ENCODE measurements around the gene ZNF782.
"Not testable (repeated sequence)": the region's sequence is repeated elsewhere in the genome, so short reads cannot be mapped to it uniquely, and the experiment has no call there.

The ZNF782 gene

DNA sequence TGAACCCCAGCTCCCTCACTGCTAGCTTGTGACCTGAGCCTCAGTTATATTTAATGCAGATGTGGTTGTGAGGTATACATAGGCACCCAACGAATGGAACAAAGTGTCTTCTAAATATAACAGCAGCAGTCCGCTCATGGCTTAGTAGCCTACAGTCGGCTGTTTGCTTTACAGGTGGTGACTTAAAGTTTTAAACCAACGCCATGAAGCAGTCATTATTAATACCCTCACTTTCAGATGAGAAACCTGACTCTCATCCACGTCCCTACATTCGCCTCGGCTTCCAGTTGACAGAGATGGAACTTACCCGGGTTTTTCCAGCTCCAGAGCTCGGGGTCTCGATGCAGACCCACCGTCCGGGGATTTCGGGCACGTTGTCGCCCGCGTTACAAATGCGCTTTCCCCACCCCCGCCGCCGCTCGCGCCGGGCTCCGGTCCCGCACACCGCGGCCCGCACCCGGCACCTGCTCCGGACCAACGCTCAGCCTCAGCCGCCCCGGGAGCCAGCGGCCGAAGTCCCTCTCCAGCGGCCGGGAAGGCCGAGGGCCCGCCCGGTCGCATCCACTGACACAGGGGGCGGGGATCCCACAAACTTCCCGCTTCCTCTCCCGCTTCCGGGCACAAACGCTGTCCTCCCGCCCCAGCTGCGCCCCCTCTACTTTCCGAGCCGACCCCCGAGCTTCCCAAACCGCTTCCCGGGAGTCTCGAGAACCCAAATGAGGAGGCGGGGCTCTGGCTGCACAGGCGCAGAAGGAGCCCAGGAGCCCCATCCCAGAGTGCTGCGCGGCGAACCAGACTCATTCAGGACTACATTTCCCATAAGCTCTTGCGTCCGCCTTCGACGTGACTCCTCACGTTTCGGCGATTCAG, at the start of gene ZNF782:
Gene ZNF782, minus strand, starts transcription at position 734 of the 870 bp plus-strand sequence. CDS start 2,553 bp downstream, outside the sequence.
- peak; percentile 90 for DNase-seq

DNA sequence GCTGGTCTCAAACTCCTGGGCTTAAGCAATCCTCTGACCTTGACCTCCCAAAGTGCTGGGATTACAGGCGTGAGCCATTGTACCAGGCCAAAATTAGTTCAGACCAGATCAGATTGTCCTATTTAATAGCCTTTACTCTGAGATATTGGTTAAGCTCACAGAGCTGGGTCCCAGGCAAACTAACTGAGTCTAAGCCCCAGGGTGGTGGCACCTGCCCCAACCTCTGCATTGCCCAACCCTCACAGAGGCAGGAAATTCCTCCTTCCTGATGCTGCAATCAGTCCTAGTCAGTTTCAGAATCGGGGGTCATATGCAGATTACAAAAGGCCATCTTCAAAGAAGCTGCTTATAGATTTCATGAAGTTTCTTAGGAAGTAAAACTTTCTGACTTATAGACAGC, 45.7 kb upstream of the ZNF782 start:
- not testable (repeated sequence) for DNase-seq

DNA sequence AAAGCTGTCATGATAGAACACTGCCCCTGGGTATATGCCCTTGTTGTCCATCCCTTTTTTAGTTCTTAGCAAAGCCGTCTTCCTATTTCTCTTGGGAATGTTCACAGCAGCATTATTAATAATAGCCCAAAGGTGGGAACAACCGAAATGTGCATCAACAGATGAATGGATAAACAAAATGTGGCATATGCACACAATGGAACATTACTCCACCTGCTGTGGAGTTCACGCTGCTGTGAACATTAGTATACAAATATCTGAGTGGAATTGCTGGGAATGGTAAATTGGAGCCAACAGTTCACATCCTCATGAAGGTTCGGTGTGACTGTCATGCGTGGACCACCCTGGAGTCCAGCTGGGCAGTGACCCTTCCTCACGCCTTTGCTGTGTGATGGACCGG, 37.8 kb upstream of the ZNF782 start:
- DNase-seq: no peak

DNA sequence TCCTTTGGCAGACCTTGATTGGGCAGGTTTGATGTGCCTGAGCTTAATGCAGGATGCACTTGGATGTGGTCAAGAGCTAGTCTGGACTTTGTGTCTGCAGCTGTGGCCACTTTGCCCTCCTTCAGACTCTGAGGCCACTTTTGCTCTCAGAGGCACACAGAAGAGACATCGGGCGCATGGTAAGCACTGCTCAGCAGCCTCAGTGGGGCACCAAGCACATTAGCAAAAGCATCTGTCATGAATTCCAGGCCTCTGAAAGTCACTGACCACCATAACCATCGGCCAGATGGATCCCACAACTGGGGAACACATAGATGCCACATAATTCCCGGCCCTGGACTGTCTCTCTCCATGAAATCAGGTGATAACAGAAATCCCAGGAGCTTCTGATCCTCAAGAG, 34.3 kb upstream of the ZNF782 start:
- no peak for DNase-seq

DNA sequence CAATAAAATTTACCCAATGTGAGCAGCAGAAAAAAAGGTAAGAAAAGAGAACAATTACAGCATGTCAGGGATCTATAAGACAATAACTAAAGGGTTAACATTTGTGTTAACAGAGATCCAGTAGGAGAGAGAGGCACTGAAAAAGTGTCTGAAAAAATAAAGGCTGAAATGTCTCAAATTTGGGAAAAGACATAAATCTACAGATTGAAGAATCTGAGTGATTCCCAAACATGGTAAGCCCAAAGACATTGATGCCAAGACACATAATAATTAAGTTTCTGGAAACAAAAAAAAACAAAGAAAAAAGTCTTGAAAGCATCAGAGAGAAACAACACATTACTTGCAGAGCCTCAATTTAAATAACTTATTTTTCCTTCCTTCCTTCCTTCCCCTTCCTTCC, 31.1 kb upstream of the ZNF782 start:
- no peak for DNase-seq

DNA sequence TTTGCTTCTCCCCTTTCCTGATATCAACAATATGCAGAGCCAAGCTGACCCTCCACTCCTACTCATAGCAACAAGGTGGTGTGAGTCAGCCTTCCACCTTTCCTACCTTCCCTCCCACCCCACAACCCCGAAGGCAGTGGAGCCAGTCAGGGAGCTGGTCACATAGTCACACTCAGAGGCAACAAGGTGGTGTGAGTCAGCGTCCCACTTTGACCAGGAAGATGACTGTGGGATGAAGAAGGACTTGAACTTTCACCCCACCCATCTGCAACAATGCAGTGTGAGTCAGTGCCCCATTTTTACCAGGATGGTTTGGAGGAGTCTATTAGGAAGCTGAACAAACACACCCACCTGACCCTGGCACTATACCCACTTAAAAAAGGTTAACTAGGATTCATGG, 30.1 kb upstream of the ZNF782 start:
- DNase-seq: no peak

DNA sequence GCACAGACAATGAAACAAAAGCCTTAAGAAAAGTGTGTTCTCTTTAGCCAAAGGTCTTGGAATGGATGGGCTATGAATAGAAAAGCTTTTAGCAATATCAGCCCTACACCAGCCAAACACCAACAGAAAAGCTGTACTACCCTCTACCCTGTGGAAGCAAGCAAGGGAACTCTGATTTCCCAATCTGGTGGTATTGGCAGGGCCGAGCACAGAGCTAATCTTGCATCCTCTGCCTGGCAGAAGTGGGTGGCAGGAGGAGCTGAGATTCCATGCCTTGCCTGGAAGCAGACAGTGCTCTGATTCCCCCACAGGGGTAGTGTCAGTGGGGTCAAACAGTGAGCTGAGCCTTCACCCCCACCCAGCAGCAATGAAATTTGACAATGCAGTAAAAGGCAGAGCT, 29.6 kb upstream of the ZNF782 start:
- DNase-seq: no peak

DNA sequence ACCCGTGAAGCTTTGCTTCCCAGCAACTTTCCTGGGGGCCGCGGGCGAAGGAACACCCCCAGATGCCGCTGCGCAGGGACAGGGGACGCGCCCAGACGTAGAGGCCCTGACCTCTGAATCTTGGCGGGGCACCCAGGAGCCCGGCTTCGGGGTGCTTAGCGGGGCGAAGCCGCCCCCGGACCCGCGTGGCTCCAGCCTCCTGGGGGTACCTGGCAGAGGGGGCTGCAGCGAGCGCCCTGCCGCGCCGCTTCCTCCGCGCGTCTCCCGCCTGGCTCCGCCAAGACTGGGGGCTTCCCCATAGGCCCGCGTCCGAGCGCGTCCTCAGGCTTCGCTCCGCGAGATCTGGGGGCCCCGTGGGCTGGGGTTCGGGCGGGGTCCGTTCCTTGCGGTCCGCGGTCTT, 23.0 kb upstream of the ZNF782 start:
- no peak for DNase-seq

DNA sequence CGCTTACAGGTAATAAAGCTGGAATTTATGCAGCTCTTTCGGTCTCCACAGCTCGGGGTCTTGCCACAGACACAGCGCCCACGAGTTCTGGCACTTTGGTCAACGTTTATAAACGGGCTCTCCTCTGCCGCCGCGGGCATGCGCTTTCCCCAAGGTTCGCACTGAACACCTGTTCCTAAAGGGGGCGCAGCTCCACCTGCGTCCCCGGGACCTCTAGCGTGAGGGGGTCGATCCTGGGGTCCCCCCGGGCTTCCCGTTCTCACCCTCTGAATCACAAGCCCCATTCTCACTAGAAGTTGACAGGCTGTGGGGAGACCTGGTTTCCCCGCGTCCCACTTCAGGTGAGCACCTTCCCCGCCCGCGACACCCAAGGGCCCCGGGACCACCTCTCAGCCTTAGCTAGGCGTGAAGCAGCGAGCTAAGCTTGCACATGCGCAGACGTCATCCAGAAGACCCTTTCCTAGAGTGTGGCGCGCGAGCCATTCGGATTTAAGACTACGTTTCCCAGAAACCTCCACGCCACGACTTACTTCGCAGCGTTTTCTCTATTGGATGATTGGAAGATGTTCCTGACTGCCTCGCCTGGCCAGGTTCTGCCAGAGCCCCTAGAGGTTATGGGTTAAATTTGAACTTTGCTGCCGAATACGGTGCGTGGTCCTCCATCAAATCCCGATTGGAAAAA, 21.3 kb upstream of the ZNF782 start:
- DNase-seq: peak; percentile 95

DNA sequence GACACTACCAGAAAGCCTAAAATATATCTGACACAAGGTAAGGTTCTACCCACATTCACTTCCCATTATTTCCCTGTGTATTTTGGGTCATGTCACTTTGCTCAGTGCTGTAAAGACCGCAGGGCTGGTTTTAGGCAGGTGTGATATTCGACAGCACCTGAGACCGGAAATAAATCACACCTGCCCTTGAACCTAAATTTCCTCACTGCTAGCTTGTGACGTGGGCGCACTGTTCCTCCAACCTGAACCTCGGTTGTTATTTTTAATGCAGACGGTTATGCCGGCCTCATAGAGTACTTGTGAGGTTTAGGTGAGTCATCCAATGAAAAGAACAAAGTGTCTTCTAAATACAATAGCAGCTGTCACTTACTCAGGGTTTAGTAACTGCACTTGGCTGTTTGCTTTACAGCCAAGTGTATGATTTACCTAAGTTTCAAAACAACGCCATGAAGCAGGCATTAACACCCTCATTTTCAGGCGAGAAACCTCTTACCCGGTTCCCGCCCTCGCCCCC, 20.7 kb upstream of the ZNF782 start:
- no peak for DNase-seq

DNA sequence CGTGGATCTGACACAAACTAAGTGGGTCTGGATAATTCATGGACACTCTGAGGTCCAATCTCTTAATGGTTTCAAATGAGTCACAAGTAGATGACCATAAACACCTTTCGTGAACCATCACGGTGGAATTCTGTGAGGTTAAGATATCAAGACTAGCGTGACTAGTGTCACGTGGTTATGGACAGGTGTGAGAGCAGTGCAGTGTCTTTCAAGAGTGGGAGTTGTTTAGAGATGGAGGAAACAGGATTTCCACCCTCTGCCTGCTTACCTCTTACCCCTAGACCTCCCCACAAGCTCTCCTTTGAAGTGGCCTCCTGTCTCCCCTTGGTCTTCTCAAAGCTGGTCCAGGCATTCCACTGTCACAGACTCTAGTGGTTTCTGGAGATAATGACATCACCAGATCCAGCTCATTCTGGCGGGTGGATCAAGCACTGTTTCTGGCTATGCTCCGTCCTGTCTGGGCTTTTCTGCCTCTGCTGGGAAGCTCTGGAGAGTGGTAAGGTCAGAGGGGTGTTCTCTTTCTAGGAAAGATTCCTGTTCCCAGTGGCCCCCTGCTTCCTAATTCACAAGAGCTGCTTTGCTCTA, 20.0 kb upstream of the ZNF782 start:
- DNase-seq: no peak

DNA sequence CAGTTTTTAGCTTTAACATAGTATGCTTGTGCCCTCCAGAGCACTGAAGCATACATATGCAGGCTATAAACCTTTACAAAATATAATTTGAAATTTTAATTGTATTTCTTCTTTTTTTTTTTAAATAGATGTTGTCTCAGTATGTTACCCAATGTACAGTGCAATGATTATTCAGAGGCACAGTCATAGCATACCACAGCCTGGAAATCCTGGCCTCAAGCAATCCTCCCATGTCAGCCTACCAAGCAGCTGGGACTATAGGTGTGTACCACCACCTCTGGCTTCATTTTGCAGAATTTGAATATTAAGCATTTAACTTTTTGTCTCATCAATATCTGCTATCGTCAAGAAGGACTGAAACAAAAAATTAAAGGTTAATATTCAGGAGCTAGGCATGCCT, 16.9 kb upstream of the ZNF782 start:
- DNase-seq: no peak

DNA sequence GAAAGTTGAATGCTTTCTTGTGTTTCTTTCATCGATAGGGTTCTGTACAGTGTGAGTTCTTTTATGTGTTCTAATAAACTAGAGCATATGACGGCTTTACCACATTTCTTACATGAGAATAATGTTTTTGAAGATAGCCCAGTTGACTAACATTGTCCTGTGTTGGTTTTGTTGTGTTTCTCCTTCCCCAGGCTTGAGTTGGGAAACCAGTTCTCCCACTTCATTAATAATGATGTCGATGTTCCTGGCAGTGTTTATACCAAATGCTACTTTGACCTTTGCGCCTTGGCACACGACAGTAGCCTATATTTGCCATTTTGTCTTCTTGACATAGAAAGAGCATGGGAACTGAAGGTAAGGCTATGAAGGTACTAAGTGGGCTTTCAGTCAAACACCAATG, 14.4 kb upstream of the ZNF782 start:
- peak; percentile 5 for DNase-seq

DNA sequence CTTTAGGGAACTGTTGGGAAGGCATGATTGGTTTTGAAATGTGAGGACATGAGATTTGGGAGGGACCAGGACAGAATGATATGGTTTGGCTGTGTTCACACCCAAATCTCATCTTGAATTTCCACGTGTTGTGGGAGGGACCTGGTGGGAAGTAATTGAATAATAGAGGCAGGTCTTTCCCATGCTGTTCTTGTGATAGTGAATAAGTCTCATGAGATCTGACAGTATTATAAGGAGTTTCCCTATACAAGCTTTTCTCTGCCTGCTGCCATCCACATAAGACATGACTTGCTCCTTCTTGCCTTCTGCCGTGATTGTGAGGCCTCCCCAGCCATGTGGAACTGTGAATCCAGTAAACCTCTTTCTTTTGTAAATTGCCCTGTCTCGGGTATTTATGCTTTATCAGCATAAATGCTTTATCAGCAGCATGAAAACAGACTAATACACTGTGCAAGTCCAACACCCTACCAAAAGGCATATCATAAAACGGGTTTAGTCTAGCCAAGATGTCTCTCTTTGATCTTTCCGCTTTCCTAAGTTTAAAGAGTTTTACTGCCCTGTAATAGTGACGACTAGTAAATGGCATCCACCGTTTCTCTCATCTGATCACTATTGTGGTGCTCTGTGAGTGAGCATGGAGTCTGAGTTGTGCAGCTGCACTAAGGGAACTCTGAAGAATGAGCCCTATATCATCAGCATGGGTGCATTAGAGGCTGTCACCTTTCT, 12.9 kb upstream of the ZNF782 start:
- no peak for DNase-seq

DNA sequence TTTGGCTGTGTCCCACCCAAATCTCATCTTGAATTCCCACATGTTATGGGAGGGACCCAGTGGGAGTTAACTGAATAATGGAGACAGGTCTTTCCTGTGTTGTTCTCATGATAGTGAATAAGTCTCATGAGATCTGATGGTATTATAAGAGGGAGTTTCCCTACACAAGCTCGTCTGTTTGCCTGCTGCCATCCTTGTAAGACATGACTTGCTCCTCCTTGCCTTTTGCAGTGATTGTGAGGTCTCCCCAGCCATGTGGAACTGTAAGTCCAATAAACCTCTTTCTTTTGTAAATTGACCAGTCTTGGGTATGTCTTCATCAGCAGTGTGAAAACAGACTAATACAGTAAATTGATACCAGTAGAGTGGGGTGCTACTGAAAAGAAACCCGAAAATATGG, 10.9 kb upstream of the ZNF782 start:
- not testable (repeated sequence) for DNase-seq

DNA sequence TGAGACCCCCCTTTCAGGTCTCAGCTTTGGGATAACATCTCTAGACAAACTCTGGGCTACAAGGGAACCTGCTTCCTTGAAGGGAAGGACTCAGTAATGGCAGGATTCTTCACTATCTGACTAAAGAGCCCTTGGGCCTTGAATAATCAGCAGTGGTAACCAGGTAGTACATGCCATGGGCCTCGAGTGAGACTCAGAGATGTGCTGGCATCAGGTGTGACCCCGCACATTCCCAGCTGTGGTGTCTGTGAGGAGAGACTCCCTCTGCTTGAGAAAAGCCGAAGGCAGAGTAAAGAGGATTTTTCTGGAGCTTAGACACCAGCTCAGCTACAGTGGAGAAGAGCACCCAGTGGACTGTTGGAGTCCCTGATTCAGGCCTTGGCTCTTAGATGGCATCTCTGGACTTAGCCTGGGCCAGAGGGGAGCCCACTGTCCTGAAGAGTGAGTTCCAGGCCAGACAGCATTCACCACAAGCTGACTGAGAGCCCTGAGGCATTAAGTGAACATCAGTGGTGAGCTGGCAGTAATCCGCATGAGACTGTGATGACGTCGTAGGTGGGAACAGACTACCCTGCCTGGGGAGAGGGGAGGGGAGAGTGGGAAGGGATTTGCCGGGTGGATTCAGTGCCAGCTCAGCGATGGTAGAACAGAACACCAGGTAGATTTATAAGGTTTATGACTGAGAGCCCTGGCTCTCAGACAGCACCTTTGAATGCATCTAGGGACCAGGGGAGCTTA, 5.3 kb upstream of the ZNF782 start:
- no peak for DNase-seq

DNA sequence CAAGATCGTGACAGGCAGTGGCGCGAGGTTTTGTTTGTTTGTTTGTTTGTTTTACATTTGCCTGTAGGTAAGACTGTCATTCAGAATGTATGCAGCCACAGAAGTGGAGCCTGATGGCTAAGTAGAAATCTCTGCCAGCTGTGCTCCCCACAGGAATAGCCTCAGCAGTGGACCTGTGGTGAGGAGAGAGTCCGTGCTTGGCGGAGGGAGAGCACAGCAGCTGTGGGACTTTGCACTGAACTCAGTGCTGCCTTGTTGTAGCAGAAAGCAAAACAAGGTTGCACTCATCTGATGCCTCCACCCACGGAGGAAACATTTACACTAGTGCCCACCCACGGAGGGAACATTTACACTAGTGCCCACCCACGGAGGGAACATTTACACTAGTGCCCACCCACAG, 4.4 kb upstream of the ZNF782 start:
- no peak for DNase-seq

DNA sequence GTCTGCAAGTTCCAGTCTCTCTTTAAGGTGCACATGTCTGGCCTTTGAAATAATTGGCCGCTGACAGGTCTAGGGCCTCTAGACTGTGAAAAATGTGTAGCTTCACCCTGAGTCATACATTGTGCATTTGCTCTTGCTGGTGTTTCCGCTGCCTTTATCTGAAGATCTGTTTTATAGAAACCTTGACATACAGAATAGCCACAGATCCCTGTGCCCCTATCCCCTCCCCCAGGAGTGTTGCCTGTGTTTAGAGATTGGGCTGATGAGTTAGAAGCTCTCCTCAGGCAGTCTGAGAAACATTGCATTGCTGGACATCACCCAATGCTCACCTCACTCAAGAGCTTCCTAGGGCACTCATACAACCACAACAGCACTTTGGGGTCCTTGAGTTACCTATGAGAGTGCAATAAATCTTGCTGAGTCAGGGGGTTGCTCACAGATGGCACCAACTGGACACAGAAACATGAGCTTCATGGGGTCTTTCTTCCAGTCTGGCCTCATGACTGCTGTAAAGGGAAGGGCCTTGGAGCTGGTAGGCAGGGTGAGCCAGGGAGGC, 3.8 kb upstream of the ZNF782 start:
- DNase-seq: no peak

DNA sequence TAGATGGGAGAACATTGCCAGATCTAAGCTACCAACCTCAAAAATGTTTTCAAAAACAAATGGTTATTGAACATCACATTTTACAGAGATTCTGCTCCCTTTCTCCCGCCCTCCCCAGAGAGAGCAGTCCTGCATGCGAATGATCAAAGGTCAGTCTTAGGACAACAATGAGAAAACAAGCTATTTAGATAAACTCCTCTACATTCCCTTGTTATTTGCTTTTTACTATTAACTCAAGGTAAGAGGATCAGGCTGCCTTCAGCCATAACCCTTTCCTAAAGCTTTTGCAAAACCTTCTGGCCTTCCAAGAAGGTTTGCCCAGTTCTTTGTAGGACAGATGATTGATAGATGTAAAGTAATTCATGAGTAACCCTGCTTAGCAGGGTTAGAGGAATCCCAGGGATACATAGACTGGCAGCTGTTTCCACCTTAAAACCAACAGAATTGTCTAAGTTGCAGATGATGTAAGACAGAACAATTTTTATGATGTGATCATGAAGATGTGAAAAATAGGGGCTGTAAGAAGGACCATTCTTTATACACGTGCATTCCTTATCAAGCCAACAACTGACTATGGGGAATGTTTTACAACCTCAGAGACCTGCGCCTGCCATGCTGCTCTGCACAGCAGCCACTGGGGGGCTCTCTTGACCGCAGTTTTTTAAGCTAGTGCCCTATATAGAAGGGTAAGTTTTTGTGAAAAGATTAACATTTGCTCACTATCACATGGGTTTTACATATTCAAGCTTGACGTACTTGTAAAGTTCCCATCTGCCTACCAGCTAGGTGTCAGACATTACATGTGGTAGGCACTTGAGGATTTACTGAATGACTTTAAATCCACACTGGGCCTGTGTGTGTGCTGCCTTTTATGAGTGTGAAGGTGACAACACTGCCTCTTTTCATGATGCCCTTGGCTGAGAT, 2.3 kb upstream of the ZNF782 start:
- peak; percentile 13 for DNase-seq

DNA sequence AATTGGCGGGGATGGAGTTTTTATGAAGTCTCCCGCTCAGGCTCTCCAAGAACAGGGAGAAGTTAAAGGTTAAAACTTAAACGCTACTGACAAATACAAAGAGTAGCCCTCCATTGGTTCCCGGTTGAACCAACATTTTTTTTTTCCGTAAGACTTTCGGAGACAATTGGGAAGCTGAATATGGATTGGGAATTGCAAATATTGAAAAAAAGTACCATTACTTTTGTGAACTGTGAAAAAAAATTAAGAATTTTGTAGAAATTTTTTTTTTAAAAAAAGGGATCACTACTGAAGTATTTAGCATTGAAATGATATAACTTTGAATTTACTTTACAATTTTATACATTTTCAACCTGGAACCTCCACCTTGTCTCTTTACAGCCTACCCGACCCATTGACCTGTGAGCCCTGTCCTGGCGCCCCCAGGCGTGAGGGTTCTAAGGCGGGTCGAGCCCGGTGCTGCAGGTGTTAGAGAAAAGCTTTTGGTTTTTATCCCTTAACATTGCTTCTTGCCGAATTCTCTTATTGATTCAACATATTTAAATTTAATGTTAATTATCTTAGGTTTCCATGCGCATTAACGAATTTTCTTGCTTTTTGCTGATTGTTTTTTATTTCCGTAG, 448 bp upstream of the ZNF782 start:
- no peak for DNase-seq

All from NCI-H526 treated with DMSO at 0.1 percent for 48 hours (cell line).